H1 (cell line): ENCODE measurements around the gene PRR20C. TPM values are rescaled to one million over a fixed set of nuclear protein-coding genes. Genes with fewer than 3 reads are reported as not detected.

Experiments used
- CTCF ChIA-PET: fragments of 300-600 bp; sonication (Branson Sonifier 250); formaldehyde crosslinking; loops from one replicate; lab custom pipeline; 2021; ENCODE audit not compliant: partially characterized antibody; lab: Charles Lee
- POLR2A ChIA-PET: fragments of 300-600 bp; sonication (Branson Sonifier 250); formaldehyde crosslinking; loops from one replicate; lab custom pipeline; 2021; ENCODE audit warnings: inconsistent platforms; ENCODE audit not compliant: partially characterized antibody; lab: Charles Lee
- DNase-seq, 2 experiments: peaks; one replicate each; pipeline versions ENCODE4 v3.0.0 to v3.0.0-alpha.2; 2010 to 2022; ENCODE audit warnings: low spot score in 2 of 2, low read depth in 1 of 2, mixed read lengths in 1 of 2
- FAIRE-seq: peaks from 2 replicates; lab custom pipeline; 2011; peaks lifted over from hg19 to GRCh38; lab: Jason Lieb, UNC
- H2AFZ ChIP-seq: 2 replicates; pipeline ENCODE4 v1.8.1; 2012; ENCODE audit warnings: low read length, inconsistent platforms
- H2AK5ac ChIP-seq: 2 replicates; pipeline ENCODE4 v1.6.1; 2013; ENCODE audit warnings: low read depth, low read length
- H2BK120ac ChIP-seq: replicated peaks from 2 replicates; pipeline ENCODE3; 2013; ENCODE audit warnings: low read depth, low read length, inconsistent platforms
- H2BK12ac ChIP-seq: 2 replicates; pipeline ENCODE4 v1.6.1; 2013; ENCODE audit warnings: low read depth, low read length
- H2BK15ac ChIP-seq: 2 replicates; pipeline ENCODE4 v1.6.1; 2013; ENCODE audit warnings: low read length
- H2BK20ac ChIP-seq: 2 replicates; pipeline ENCODE4 v1.6.1; 2013; ENCODE audit warnings: low read length
- H2BK5ac ChIP-seq: 2 replicates; pipeline ENCODE4 v1.6.1; 2013; ENCODE audit warnings: low read depth, low read length
- H3K14ac ChIP-seq: 2 replicates; pipeline ENCODE4 v1.6.1; 2013; ENCODE audit warnings: inconsistent platforms; ENCODE audit not compliant: insufficient read length
- H3K18ac ChIP-seq: 2 replicates; pipeline ENCODE4 v1.6.1; 2013; ENCODE audit warnings: low read length; ENCODE audit errors: extremely low read depth
- H3K23ac ChIP-seq: 2 replicates; pipeline ENCODE4 v1.6.1; 2013; ENCODE audit warnings: inconsistent platforms; ENCODE audit not compliant: insufficient read length
- H3K23me2 ChIP-seq: 2 replicates; pipeline ENCODE4 v1.6.1; 2013; ENCODE audit warnings: low read depth, low read length
- H3K27ac ChIP-seq: 2 replicates; pipeline ENCODE4 v1.6.1; 2011; ENCODE audit warnings: low read depth, low read length, inconsistent platforms
- H3K27me3 ChIP-seq, 4 experiments: replicated peaks in 1 of 4; 1 replicate in 1 of 4; 2 replicates in 3 of 4; pipeline versions ENCODE4 v1.6.1 to v1.8.1; 2011 to 2013; ENCODE audit warnings: low read length in 3 of 4, mild to moderate bottlenecking in 3 of 4, inconsistent platforms in 2 of 4, mixed read lengths in 2 of 4, moderate library complexity in 1 of 4; ENCODE audit not compliant: control insufficient read depth in 3 of 4, insufficient read depth in 3 of 4; ENCODE audit errors: extremely low read depth in 1 of 4
- H3K36me3 ChIP-seq, 4 experiments: 2 replicates each; pipeline versions ENCODE4 v1.6.1 to v1.8.1; 2011 to 2013; ENCODE audit warnings: mild to moderate bottlenecking in 4 of 4, low read length in 3 of 4, moderate library complexity in 2 of 4, control low read depth in 1 of 4, inconsistent platforms in 1 of 4; ENCODE audit not compliant: insufficient read depth in 4 of 4, control insufficient read depth in 2 of 4
- H3K4ac ChIP-seq: replicated peaks from 2 replicates; pipeline ENCODE3; 2013; ENCODE audit warnings: low read length, low read depth, mixed read lengths, inconsistent platforms; ENCODE audit not compliant: insufficient read length
- H3K4me1 ChIP-seq, 4 experiments: replicated peaks in 1 of 4; 1 replicate in 1 of 4; 2 replicates in 3 of 4; pipeline versions ENCODE4 v1.6.1 to v1.8.1; 2011 to 2013; ENCODE audit warnings: low read length in 3 of 4, inconsistent platforms in 2 of 4, mixed read lengths in 1 of 4; ENCODE audit not compliant: insufficient read depth in 4 of 4, control insufficient read depth in 3 of 4
- H3K4me2 ChIP-seq, 2 experiments: 2 replicates each; pipeline versions ENCODE4 v1.6.1 to v1.8.1; 2011 to 2013; ENCODE audit warnings: low read depth in 2 of 2, low read length in 2 of 2, control low read depth in 1 of 2, inconsistent platforms in 1 of 2, mild to moderate bottlenecking in 1 of 2; ENCODE audit not compliant: insufficient read depth in 1 of 2
- H3K4me3 ChIP-seq, 4 experiments: fragments of 200-600, 300-600 bp in 1 of 4; sonication (generic), shearing (Covaris generic), sonication (Bioruptor Twin) in 1 of 4; 2 replicates each; pipeline versions ENCODE4 v1.5.1 to v1.8.1; 2011 to 2016; ENCODE audit warnings: low read length in 4 of 4, low read depth in 3 of 4, control low read depth in 2 of 4, inconsistent platforms in 2 of 4, mild to moderate bottlenecking in 2 of 4, mixed read lengths in 1 of 4, moderate library complexity in 1 of 4; ENCODE audit not compliant: insufficient read depth in 2 of 4; ENCODE audit errors: extremely low read depth in 1 of 4
- H3K56ac ChIP-seq: replicated peaks from 2 replicates; pipeline ENCODE3; 2013; ENCODE audit warnings: low read depth, mild to moderate bottlenecking, mixed read lengths, low read length, inconsistent platforms; ENCODE audit not compliant: insufficient read length
- H3K79me1 ChIP-seq: 2 replicates; pipeline ENCODE4 v1.6.1; 2013; ENCODE audit warnings: low read depth, low read length, control low read depth
- H3K79me2 ChIP-seq, 2 experiments: 2 replicates each; pipeline versions ENCODE4 v1.6.1 to v1.8.1; 2012 to 2013; ENCODE audit warnings: low read length in 2 of 2, mild to moderate bottlenecking in 2 of 2, inconsistent platforms in 1 of 2; ENCODE audit not compliant: insufficient read depth in 2 of 2, control insufficient read depth in 1 of 2
- H3K9ac ChIP-seq, 4 experiments: replicated peaks in 1 of 4; 1 replicate in 1 of 4; 2 replicates in 3 of 4; pipeline versions ENCODE4 v1.6.1 to v1.8.1; 2011 to 2013; ENCODE audit warnings: low read depth in 3 of 4, low read length in 3 of 4, control low read depth in 2 of 4, mild to moderate bottlenecking in 2 of 4, moderate library complexity in 2 of 4, inconsistent platforms in 1 of 4; ENCODE audit errors: extremely low read depth in 1 of 4
- H3K9me3 ChIP-seq, 2 experiments: 2 replicates each; pipeline versions ENCODE4 v1.6.1 to v1.8.1; 2012 to 2013; ENCODE audit warnings: mild to moderate bottlenecking in 2 of 2, moderate library complexity in 2 of 2, control low read depth in 1 of 2, inconsistent platforms in 1 of 2, low read depth in 1 of 2, low read length in 1 of 2, mixed read lengths in 1 of 2; ENCODE audit not compliant: insufficient read depth in 2 of 2
- H4K20me1 ChIP-seq, 2 experiments: replicated peaks in 1 of 2; 2 replicates each; pipeline versions ENCODE3 to v1.8.1; 2011 to 2013; ENCODE audit warnings: inconsistent platforms in 2 of 2, low read length in 2 of 2, mild to moderate bottlenecking in 1 of 2; ENCODE audit not compliant: insufficient read depth in 2 of 2, control insufficient read depth in 1 of 2
- H4K5ac ChIP-seq: 2 replicates; pipeline ENCODE4 v1.6.1; 2013; ENCODE audit warnings: low read length, low read depth, mixed read lengths, inconsistent platforms; ENCODE audit not compliant: insufficient read length
- H4K8ac ChIP-seq: 2 replicates; pipeline ENCODE4 v1.8.0; 2013; ENCODE audit warnings: mild to moderate bottlenecking, moderate library complexity, low read length, inconsistent platforms; ENCODE audit not compliant: insufficient read depth; ENCODE audit errors: extremely low read depth
- H4K91ac ChIP-seq: replicated peaks from 2 replicates; pipeline ENCODE3; 2013; ENCODE audit warnings: low read length, mixed read lengths, inconsistent platforms; ENCODE audit not compliant: insufficient read length
- CTBP2 ChIP-seq: IDR thresholded peaks from 2 replicates; pipeline ENCODE4 v1.7.0; 2011; ENCODE audit warnings: borderline replicate concordance, mild to moderate bottlenecking, moderate library complexity, mixed read lengths, low read length; ENCODE audit not compliant: insufficient read depth, insufficient read length
- POLR2AphosphoS5 ChIP-seq: IDR thresholded peaks from 2 replicates; pipeline ENCODE4 v1.6.1; 2011; ENCODE audit warnings: low read depth, low read length
- WGBS, 2 experiments: shearing (Covaris generic) in 1 of 2; methylation state at CpG; one replicate each; pipeline versions ENCODE4 v1.1.6 to v1.1.7; 2013 to 2015; ENCODE audit warnings: low lambda C conversion rate in 2 of 2, mixed read lengths in 2 of 2, inconsistent platforms in 1 of 2, low coverage in 1 of 2, missing lambda C conversion rate in 1 of 2; ENCODE audit not compliant: insufficient replicate concordance in 2 of 2, insufficient coverage in 1 of 2, insufficient read length in 1 of 2; ENCODE audit errors: extremely low coverage in 1 of 2, missing lambda C conversion rate in 1 of 2; 5-methylcytosine and 5-hydroxymethylcytosine counted together
- polyA plus RNA-seq, 7 experiments: library from polyadenylated mRNA; depleted of rRNA in 3 of 7; stranded (reverse) in 5 of 7; unstranded in 2 of 7; fragments of >200 nt in 5 of 7; fragments of 200-250 nt in 2 of 7; gene quantifications; 1 replicate in 5 of 7; 2 replicates in 1 of 7; 4 replicates in 1 of 7; pipeline versions ENCODE4 v1.2.1 to v1.2.3, GENCODE V29; 2011 to 2013; ENCODE audit warnings: missing spikeins in 2 of 7, mixed read lengths in 2 of 7
- total RNA-seq: library from RNA; stranded (reverse); fragmentation: NEBNext Ultra II Directional; extraction: Animal tissue kit (Norgen Biotek cat#: 25700); gene quantifications from 2 replicates; pipeline ENCODE4 v1.2.1, GENCODE V29; 2021

The PRR20C gene
- total and polyA plus RNA-seq, 2 of the 8 experiments (the other 6 are each of a cell fraction or from before 2014, with no cell fraction given) = not detected

GRCh38 chr13:57123681-57124080 lies 30.2 kb upstream of the PRR20C start:
- Histone ChIP-seq H3K9me3 (no peaks in the 10 kb centered on the region), H3K79me2 (no peaks in the 10 kb centered on the region), H3K4ac (no peak overlapping the region), H2BK15ac (no peak overlapping the region), H4K20me1 (no peaks in the 10 kb centered on the region), H3K79me1 (no peaks in the 10 kb centered on the region), H2BK12ac (no peak overlapping the region), H3K27me3 (no peaks in the 10 kb centered on the region), H4K8ac (no peak overlapping the region), H2BK20ac (no peak overlapping the region), H3K36me3 (no peaks in the 10 kb centered on the region), H2AK5ac (no peak overlapping the region), H4K91ac (no peak overlapping the region), H3K4me1 (no peaks in the 10 kb centered on the region), H3K4me3 (no peak overlapping the region), H3K23me2 (no peaks in the 10 kb centered on the region), H3K23ac (no peak overlapping the region)
- no peak for FAIRE-seq
- POLR2A ChIA-PET = no interaction called here
- 93% methylated on average over 1 of the region's 1 CpG; no CpG with 5 or more reads in 1 of the 2 experiments for WGBS, 2 experiments
- TF ChIP-seq CTBP2 = no peak
- TF ChIP-seq POLR2AphosphoS5 = no peak
- TF ChIP-seq, all 59 proteins: peak for 0
- CTCF ChIA-PET = no interaction called here
- no peak overlapping the region for H2BK120ac ChIP-seq
- no peak overlapping the region for H3K14ac ChIP-seq
- no peak overlapping the region for H3K56ac ChIP-seq
- no peak overlapping the region for H2BK5ac ChIP-seq
- DNase-seq = no peak
- no peak overlapping the region for H4K5ac ChIP-seq
- no peak overlapping the region for H3K27ac ChIP-seq
- no peak overlapping the region for H3K9ac ChIP-seq
- H2AFZ ChIP-seq = no peak overlapping the region
- H3K4me2 ChIP-seq = no peak overlapping the region
- H3K18ac ChIP-seq = no peak overlapping the region
